Stomach (tissue), 4 donors: Measurements from ENCODE around the gene TMEM200C.

Source experiments
- CTCF ChIP-seq, 7 experiments: fragments of 450-650 bp in 4 of 7; fragments of 200-600 bp in 3 of 7; sonication (generic) in 3 of 7; IDR thresholded peaks; one replicate each; pipeline ENCODE4 v1.5.1; 2016 to 2019; ENCODE audit warnings: antibody characterized with exemption in 7 of 7, control low read depth in 2 of 7, mild to moderate bottlenecking in 1 of 7
- EP300 ChIP-seq: sonication (generic); formaldehyde crosslinking; IDR thresholded peaks from one replicate; pipeline ENCODE4 v1.6.1; 2017; ENCODE audit warnings: antibody characterized with exemption
- POLR2AphosphoS5 ChIP-seq, 3 donors: sonication (generic); formaldehyde crosslinking; IDR thresholded peaks; one replicate each; pipeline ENCODE4 v1.6.1; 2016; ENCODE audit warnings: antibody characterized with exemption in 3 of 3

DNA sequence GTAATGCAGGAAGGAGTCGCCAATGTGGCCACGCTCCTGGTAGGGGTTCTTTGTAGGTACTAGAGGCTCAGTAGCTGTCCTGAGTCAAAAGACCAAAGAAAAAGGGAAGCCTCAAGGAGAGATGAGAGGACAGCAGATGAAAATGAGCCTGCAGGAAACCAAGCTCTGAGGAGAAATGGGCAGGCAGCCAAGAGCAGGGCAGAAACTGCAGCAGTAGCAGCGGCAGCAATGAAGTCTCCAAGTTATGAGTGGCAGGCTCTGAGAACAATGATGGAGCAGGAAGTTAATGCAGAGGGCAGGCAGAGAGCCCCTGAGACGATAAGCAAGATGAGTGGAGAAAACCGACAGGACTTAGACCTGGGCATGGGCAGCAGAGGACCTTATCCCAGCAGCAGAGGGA, 48.2 kb upstream of the TMEM200C start:
- TF ChIP-seq CTCF (IDR thresholded peaks at IDR 0.05) = no peak
- TF ChIP-seq POLR2AphosphoS5 (IDR thresholded peaks at IDR 0.05) = no peak
- no peak for TF ChIP-seq EP300
